ENCODE results near the gene FYN.

DNA sequence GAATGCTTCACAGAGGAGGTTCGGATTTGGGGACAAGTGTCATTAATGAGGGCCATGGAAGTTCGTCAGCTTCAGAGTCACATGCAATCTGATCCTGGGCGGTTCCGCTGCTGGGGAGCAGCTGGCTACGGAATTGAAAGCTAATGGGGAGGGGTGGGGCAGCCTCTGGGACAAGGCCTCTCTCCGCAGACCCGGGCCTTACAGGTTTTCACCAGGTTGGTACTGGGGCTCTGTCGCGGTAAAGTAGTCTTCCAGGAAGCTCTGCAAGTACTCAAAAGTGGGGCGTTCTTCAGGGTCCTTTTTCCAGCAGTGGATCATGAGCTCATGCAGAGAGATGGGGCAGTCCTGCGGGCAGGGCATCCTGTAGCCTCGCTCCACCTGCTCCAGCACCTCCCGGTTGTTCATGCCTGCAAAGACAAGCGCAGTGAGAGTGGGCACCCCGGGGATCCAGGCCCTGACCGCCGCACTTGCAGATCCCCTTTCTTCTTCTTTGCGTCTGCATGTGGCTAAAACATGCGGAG, 211.7 kb downstream of the FYN start:
- TF ChIP-seq, protein P1, sequence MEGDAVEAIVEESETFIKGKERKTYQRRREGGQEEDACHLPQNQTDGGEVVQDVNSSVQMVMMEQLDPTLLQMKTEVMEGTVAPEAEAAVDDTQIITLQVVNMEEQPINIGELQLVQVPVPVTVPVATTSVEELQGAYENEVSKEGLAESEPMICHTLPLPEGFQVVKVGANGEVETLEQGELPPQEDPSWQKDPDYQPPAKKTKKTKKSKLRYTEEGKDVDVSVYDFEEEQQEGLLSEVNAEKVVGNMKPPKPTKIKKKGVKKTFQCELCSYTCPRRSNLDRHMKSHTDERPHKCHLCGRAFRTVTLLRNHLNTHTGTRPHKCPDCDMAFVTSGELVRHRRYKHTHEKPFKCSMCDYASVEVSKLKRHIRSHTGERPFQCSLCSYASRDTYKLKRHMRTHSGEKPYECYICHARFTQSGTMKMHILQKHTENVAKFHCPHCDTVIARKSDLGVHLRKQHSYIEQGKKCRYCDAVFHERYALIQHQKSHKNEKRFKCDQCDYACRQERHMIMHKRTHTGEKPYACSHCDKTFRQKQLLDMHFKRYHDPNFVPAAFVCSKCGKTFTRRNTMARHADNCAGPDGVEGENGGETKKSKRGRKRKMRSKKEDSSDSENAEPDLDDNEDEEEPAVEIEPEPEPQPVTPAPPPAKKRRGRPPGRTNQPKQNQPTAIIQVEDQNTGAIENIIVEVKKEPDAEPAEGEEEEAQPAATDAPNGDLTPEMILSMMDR (conservative IDR thresholded peaks at IDR 0.05), result no peak
- no peak for TF ChIP-seq ZFX (IDR thresholded peaks at IDR 0.05)

All from C4-2B (cell line).